Measurements from ENCODE around the gene C19orf38. TPM values are rescaled to one million over a fixed set of nuclear protein-coding genes. Genes with fewer than 3 reads are reported as not detected.
A peak's percentile ranks its signal among the peaks of the same experiment; 100 is the strongest.

Gene C19orf38
- total and polyA plus RNA-seq, 9 of the 15 experiments (the other 6 are each of a cell fraction or from before 2014, with no cell fraction given) = 0.14 to 0.18 TPM; not detected in 7

- H3K27ac ChIP-seq (ENCODE audit: extremely low read depth, low read depth, low read length) = peak overlapping the region; percentile 87
- no peaks in the 10 kb centered on the region for H3K9me3 ChIP-seq (replicated peaks; ENCODE audit: control insufficient read depth, insufficient read depth, low read depth, low read length)
- H3K27me3 ChIP-seq (ENCODE audit: control insufficient read depth in 2 of 2, insufficient read depth in 2 of 2, low read length in 2 of 2) = no peaks in the 10 kb centered on the region
- peaks cover 19% of the 10 kb centered on the region; the same call in 2 of the 3 replicates for H3K36me3 ChIP-seq (ENCODE audit: control insufficient read depth, insufficient read depth, low read length)
- ChIA-PET CTCF (ENCODE audit: low intra/inter-chr PET ratio) (no interaction called here), POLR2A (interaction anchor here (0.6 to 1.2 kb wide), 4 partner anchors 9 to 55 kb away, joined by 3 to 4 read pairs (median 4); no protein-coding TSS in a partner anchor)
- no peaks in the 10 kb centered on the region for H3K9me1 ChIP-seq (ENCODE audit: control insufficient read depth, insufficient read depth, low read length)
- peak overlapping the region; percentile 84 for H3K4me2 ChIP-seq (ENCODE audit: insufficient read depth, low read length)
- peaks cover 57% of the 10 kb centered on the region for H3K79me2 ChIP-seq (ENCODE audit: control insufficient read depth, insufficient read depth, low read length)
- peak overlapping the region; percentile 98 for H3K4me3 ChIP-seq
- intact Hi-C loops (cut with micrococcal nuclease) (loop anchor here (5.0 kb wide), 1 partner anchor 55 kb away; the partner anchor contains the start of genes TIMM29 and YIPF2), in situ Hi-C loops (cut with MboI) (no loop called here)
- H3K4me1 ChIP-seq (replicated peaks in 1 of 2; ENCODE audit: control insufficient read depth in 2 of 2, insufficient read depth in 2 of 2, low read length in 2 of 2) = peaks cover 19 to 42% of the 10 kb centered on the region in 2 experiments
- 2% methylated on average over 11 of the region's 16 CpGs for WGBS (ENCODE audit: insufficient coverage, low coverage, missing lambda C conversion rate)
- FAIRE-seq = peak; percentile 87
- BruUV-seq (replicated peaks) = TSS peak; percentile 63
- no peak for DNase-seq (ENCODE audit: extremely low read depth in 1 of 4, low spot score in 3 of 4)
- no peaks in the 10 kb centered on the region for H4K20me1 ChIP-seq (replicated peaks; ENCODE audit: control insufficient read depth, insufficient read depth, low read length)
- no peak overlapping the region for H2AFZ ChIP-seq (ENCODE audit: low read depth, low read length)
- ATAC-seq = no peak
- H3K9ac ChIP-seq (ENCODE audit: insufficient read depth in 1 of 2, low read depth in 2 of 2, low read length in 2 of 2) = peak overlapping the region; percentile 77 to 93
- TF ChIP-seq HOMEZ (CRISPR knock-in tag; IDR thresholded peaks at IDR 0.05) (no peak), MAFK (IDR thresholded peaks at IDR 0.05; ENCODE audit: low read length) (no peak), ZNF431 (CRISPR knock-in tag; IDR thresholded peaks at IDR 0.05) (no peak), ZNF407 (IDR thresholded peaks at IDR 0.05; ENCODE audit: low read depth) (no peak), L3MBTL2 (IDR thresholded peaks at IDR 0.05) (0 out of 2 replicates have a peak, but pooled peaks have one; percentile 14), PRDM10 (IDR thresholded peaks at IDR 0.05; ENCODE audit: partially characterized antibody) (peak; percentile 56), TCF15 (CRISPR knock-in tag; IDR thresholded peaks at IDR 0.05) (no peak)
Observed at GRCh38 chr19:10872546-10873107, 24.4 kb downstream of the C19orf38 start.

Data from K562 (cell line).